ENCODE measurements around the gene UBL4B. TPM values are rescaled to one million over a fixed set of nuclear protein-coding genes. Genes with fewer than 3 reads are reported as not detected.

Gene UBL4B
- total and polyA plus RNA-seq, 2 donors (not counting 3 experiments of a cell fraction or from before 2014, with no cell fraction given), result not detected

GRCh38 chr1:110136911-110137310 lies 24.7 kb downstream of the UBL4B start:
- Histone ChIP-seq H3K36me3 (ENCODE audit: control insufficient read depth in 2 of 2, extremely low read depth in 1 of 2, insufficient read depth in 2 of 2, low read length in 2 of 2) (no peaks in the 10 kb centered on the region), H3K4me1 (ENCODE audit: control insufficient read depth, extremely low read depth, insufficient read depth, low read length) (no peaks in the 10 kb centered on the region), H3K9ac (replicated peaks; ENCODE audit: extremely low read depth, insufficient read depth, low read length) (no peak overlapping the region), H3K79me2 (ENCODE audit: control insufficient read depth, insufficient read depth, low read length) (no peaks in the 10 kb centered on the region), H3K27me3 (ENCODE audit: control insufficient read depth in 2 of 2, insufficient read depth in 2 of 2, low read length in 2 of 2) (peaks cover 20 to 33% of the 10 kb centered on the region in 2 experiments), H3K27ac (ENCODE audit: insufficient read depth, low read depth, low read length) (no peak overlapping the region), H4K20me1 (replicated peaks; ENCODE audit: control insufficient read depth, extremely low read depth, insufficient read depth, low read length) (no peaks in the 10 kb centered on the region), H3K4me3 (replicated peaks in 1 of 3; ENCODE audit: insufficient read depth in 1 of 3, low read depth in 1 of 3, low read length in 3 of 3) (no peak overlapping the region), H3K9me3 (replicated peaks; ENCODE audit: control insufficient read depth, insufficient read depth, low read length) (no peaks in the 10 kb centered on the region), H3K4me2 (ENCODE audit: insufficient read depth, low read length) (no peak overlapping the region), H2AFZ (ENCODE audit: low read depth, low read length) (no peak overlapping the region), H3K9me1 (replicated peaks; ENCODE audit: control insufficient read depth, extremely low read depth, insufficient read depth, low read length) (no peaks in the 10 kb centered on the region)
- dilution Hi-C loops (cut with MboI; ENCODE audit: extremely low pct_ligation_motif_present, low sequenced_read_pairs) (no loop called here), intact Hi-C loops (cut with micrococcal nuclease) (no loop called here)
- no peak for TF ChIP-seq MAX (IDR thresholded peaks at IDR 0.05; ENCODE audit: insufficient read depth, insufficient read length)
- no peak for TF ChIP-seq CTCF (IDR thresholded peaks at IDR 0.05; ENCODE audit: extremely low read depth in 1 of 2, insufficient read depth in 1 of 2, low read depth in 1 of 2, low read length in 2 of 2)
- TF ChIP-seq MYC (IDR thresholded peaks at IDR 0.05; ENCODE audit: low read depth, low read length), result no peak
- no peak for TF ChIP-seq POLR2AphosphoS5 (IDR thresholded peaks at IDR 0.05; ENCODE audit: insufficient read depth, low read depth, low read length)
- ChIA-PET POLR2A (no interaction called here), CTCF (no interaction called here)
- FAIRE-seq (no peak), DNase-seq (ENCODE audit: low read depth, low spot score) (no peak)
- BruUV-seq (replicated peaks), result no TSS peak

- CTCF ChIA-PET, result no interaction called here
- Histone ChIP-seq H3K27me3 (ENCODE audit: control insufficient read depth in 2 of 2, insufficient read depth in 2 of 2, low read length in 2 of 2) (peaks cover 18 to 30% of the 10 kb centered on the region in 2 experiments), H3K36me3 (ENCODE audit: control insufficient read depth in 2 of 2, extremely low read depth in 1 of 2, insufficient read depth in 2 of 2, low read length in 2 of 2) (no peaks in the 10 kb centered on the region)
These were observed 26.7 kb downstream of the UBL4B start for GRCh38 chr1:110138956-110139355.

More at GRCh38 chr1:110138956-110139355, 26.7 kb downstream of the UBL4B start:
- Histone ChIP-seq H3K4me2 (ENCODE audit: insufficient read depth, low read length) (no peak overlapping the region), H3K4me1 (ENCODE audit: control insufficient read depth, extremely low read depth, insufficient read depth, low read length) (no peaks in the 10 kb centered on the region), H3K9ac (replicated peaks; ENCODE audit: extremely low read depth, insufficient read depth, low read length) (no peak overlapping the region), H3K27ac (ENCODE audit: insufficient read depth, low read depth, low read length) (no peak overlapping the region), H3K4me3 (replicated peaks in 1 of 3; ENCODE audit: insufficient read depth in 1 of 3, low read depth in 1 of 3, low read length in 3 of 3) (no peak overlapping the region), H4K20me1 (replicated peaks; ENCODE audit: control insufficient read depth, extremely low read depth, insufficient read depth, low read length) (no peaks in the 10 kb centered on the region), H3K79me2 (ENCODE audit: control insufficient read depth, insufficient read depth, low read length) (no peaks in the 10 kb centered on the region), H3K9me3 (replicated peaks; ENCODE audit: control insufficient read depth, insufficient read depth, low read length) (no peaks in the 10 kb centered on the region), H3K9me1 (replicated peaks; ENCODE audit: control insufficient read depth, extremely low read depth, insufficient read depth, low read length) (no peaks in the 10 kb centered on the region), H2AFZ (ENCODE audit: low read depth, low read length) (no peak overlapping the region)
- intact Hi-C loops (cut with micrococcal nuclease) (no loop called here), dilution Hi-C loops (cut with MboI; ENCODE audit: extremely low pct_ligation_motif_present, low sequenced_read_pairs) (no loop called here)
- BruUV-seq (replicated peaks), result no TSS peak
- no peak for DNase-seq (ENCODE audit: low read depth, low spot score)
- FAIRE-seq, result no peak
- POLR2A ChIA-PET, result no interaction called here
- TF ChIP-seq POLR2A (IDR thresholded peaks at IDR 0.05; ENCODE audit: low read depth, low read length) (no peak), MYC (IDR thresholded peaks at IDR 0.05; ENCODE audit: low read depth, low read length) (no peak), EZH2 (IDR thresholded peaks at IDR 0.05; ENCODE audit: borderline replicate concordance, low read depth, low read length, severe bottlenecking) (no peak)

Measured in endothelial cell of umbilical vein (primary cell).